ENCODE measurements around the gene TESK2.
"Not testable (repeated sequence)": the region's sequence is repeated elsewhere in the genome, so short reads cannot be mapped to it uniquely, and the experiment has no call there.

TESK2 gene

GRCh38 chr1:45467353-45467752 is 23.6 kb downstream of the TESK2 start:
- DNase-seq, result not testable (repeated sequence)

GRCh38 chr1:45465277-45465676 is 25.7 kb downstream of the TESK2 start:
- DNase-seq, result no peak

- no peak for DNase-seq
Observed at GRCh38 chr1:45458894-45459293, 32.1 kb downstream of the TESK2 start.

- no peak for DNase-seq
Observed at GRCh38 chr1:45456531-45456930, 34.4 kb downstream of the TESK2 start.

GRCh38 chr1:45455162-45455561 is 35.8 kb downstream of the TESK2 start:
- no peak for DNase-seq

GRCh38 chr1:45454464-45454863 is 36.5 kb downstream of the TESK2 start:
- DNase-seq, result no peak

GRCh38 chr1:45452503-45452902 is 38.5 kb downstream of the TESK2 start:
- no peak for DNase-seq

GRCh38 chr1:45448357-45448756 is 42.6 kb downstream of the TESK2 start:
- DNase-seq, result no peak

GRCh38 chr1:45446950-45447672 is 43.9 kb downstream of the TESK2 start:
- DNase-seq, result no peak

- DNase-seq, result no peak
Observed at GRCh38 chr1:45446530-45446929, 44.4 kb downstream of the TESK2 start.

GRCh38 chr1:45444609-45445131 is 46.3 kb downstream of the TESK2 start:
- no peak for DNase-seq

GRCh38 chr1:45443580-45444446 is 47.1 kb downstream of the TESK2 start:
- no peak for DNase-seq

GRCh38 chr1:45442272-45442671 is 48.7 kb downstream of the TESK2 start:
- DNase-seq, result no peak

- DNase-seq, result no peak
Observed at GRCh38 chr1:45437323-45437722, 53.6 kb downstream of the TESK2 start.

- no peak for DNase-seq
Observed at GRCh38 chr1:45430490-45430889, 60.5 kb downstream of the TESK2 start.

- DNase-seq, result no peak
Observed at GRCh38 chr1:45429561-45430159, 61.3 kb downstream of the TESK2 start.

GRCh38 chr1:45423906-45424678 is 66.9 kb downstream of the TESK2 start:
- no peak for DNase-seq

GRCh38 chr1:45421935-45422334 is 69.0 kb downstream of the TESK2 start:
- DNase-seq, result no peak

GRCh38 chr1:45414746-45415145 is 76.2 kb downstream of the TESK2 start:
- DNase-seq, result no peak

- DNase-seq, result no peak
Observed at GRCh38 chr1:45412899-45413298, 78.1 kb downstream of the TESK2 start.

- DNase-seq, result no peak
Observed at GRCh38 chr1:45411510-45411899, 79.5 kb downstream of the TESK2 start.

- DNase-seq, result no peak
Observed at GRCh38 chr1:45410850-45411509, 80.0 kb downstream of the TESK2 start.
